GM23338 (cell line): ENCODE data around the gene CFAP65. TPM values are rescaled to one million over a fixed set of nuclear protein-coding genes. Genes with fewer than 3 reads are reported as not detected.

Source experiments
- ATAC-seq: fragments of 200-7000 bp; cut with Tn5 transposase; 3 replicates; pipeline ENCODE4 v1.9.1; 2020
- DNase-seq: peaks from one replicate; pipeline ENCODE4 v3.0.0-alpha.2; 2015; ENCODE audit warnings: low spot score
- H2AFZ ChIP-seq: fragments of 200-600 bp; sonication (generic); 2 replicates; pipeline ENCODE4 v1.8.0; 2016; ENCODE audit warnings: antibody characterized with exemption, mild to moderate bottlenecking, moderate library complexity
- H3F3A ChIP-seq: fragments of 200-600 bp; sonication (generic); replicated peaks from 2 replicates; pipeline ENCODE4 v1.8.0; 2017; ENCODE audit warnings: antibody characterized with exemption, mixed run types, low read depth
- H3K27ac ChIP-seq: fragments of 200-600 bp; sonication (generic); 2 replicates; pipeline ENCODE4 v1.6.1; 2016; ENCODE audit warnings: low read depth
- H3K27me3 ChIP-seq: fragments of 200-600 bp; sonication (generic); 2 replicates; pipeline ENCODE4 v1.8.0; 2016; ENCODE audit warnings: mild to moderate bottlenecking, mixed run types, moderate library complexity; ENCODE audit not compliant: insufficient read depth
- H3K36me3 ChIP-seq: fragments of 200-600 bp; sonication (generic); 2 replicates; pipeline ENCODE4 v1.8.0; 2016; ENCODE audit warnings: mild to moderate bottlenecking; ENCODE audit not compliant: insufficient read depth
- H3K4me1 ChIP-seq: fragments of 200-600 bp; sonication (generic); 2 replicates; pipeline ENCODE4 v1.8.0; 2016; ENCODE audit warnings: mild to moderate bottlenecking, moderate library complexity; ENCODE audit not compliant: insufficient read depth
- H3K4me2 ChIP-seq: fragments of 200-600 bp; sonication (generic); 2 replicates; pipeline ENCODE4 v1.7.1; 2017; ENCODE audit warnings: mixed run types
- H3K4me3 ChIP-seq: fragments of 200-600 bp; sonication (generic); 2 replicates; pipeline ENCODE4 v1.6.1; 2016; ENCODE audit warnings: mixed run types
- H3K79me2 ChIP-seq: fragments of 200-600 bp; sonication (generic); replicated peaks from 2 replicates; pipeline ENCODE4 v1.8.0; 2017; ENCODE audit warnings: mild to moderate bottlenecking; ENCODE audit not compliant: insufficient read depth
- H3K9me2 ChIP-seq: fragments of 200-600 bp; sonication (generic); 2 replicates; pipeline ENCODE4 v1.8.0; 2017; ENCODE audit not compliant: insufficient read depth
- H4K20me1 ChIP-seq: fragments of 200-600 bp; sonication (generic); replicated peaks from 2 replicates; pipeline ENCODE4 v1.8.0; 2017; ENCODE audit warnings: mild to moderate bottlenecking; ENCODE audit not compliant: insufficient read depth
- H3K27ac Mint-ChIP-seq: 2 replicates; pipeline ENCODE4 v1.8.0; 2020; ENCODE audit warnings: inconsistent platforms, mild to moderate bottlenecking, moderate library complexity, mixed read lengths
- H3K27me3 Mint-ChIP-seq: 3 replicates; pipeline ENCODE4 v1.8.0; 2022; ENCODE audit warnings: low read depth, mild to moderate bottlenecking, moderate library complexity, mixed read lengths, inconsistent platforms; ENCODE audit not compliant: insufficient read depth, poor library complexity
- H3K36me3 Mint-ChIP-seq: 3 replicates; pipeline ENCODE4 v1.8.0; 2021; ENCODE audit warnings: low read depth, mild to moderate bottlenecking, inconsistent platforms, moderate library complexity, mixed read lengths
- H3K4me1 Mint-ChIP-seq: 3 replicates; pipeline ENCODE4 v1.8.0; 2020; ENCODE audit warnings: mild to moderate bottlenecking, inconsistent platforms, mixed read lengths
- H3K4me3 Mint-ChIP-seq: 3 replicates; pipeline ENCODE4 v1.8.0; 2021; ENCODE audit warnings: moderate library complexity, mild to moderate bottlenecking, inconsistent platforms, mixed read lengths
- H3K9me3 Mint-ChIP-seq: 3 replicates; pipeline ENCODE4 v1.8.0; 2020; ENCODE audit warnings: moderate library complexity, mild to moderate bottlenecking, inconsistent platforms, mixed read lengths
- CREB1 ChIP-seq: fragments of 250-450 bp; sonication (Bioruptor Pico); IDR thresholded peaks from 2 replicates; pipeline ENCODE4 v1.5.0; 2020; ENCODE audit warnings: low read depth, mild to moderate bottlenecking, moderate library complexity
- EZH2 ChIP-seq: fragments of 200-600 bp; sonication (generic); IDR thresholded peaks from one replicate; pipeline ENCODE4 v1.8.0; 2017; ENCODE audit warnings: antibody characterized with exemption, mild to moderate bottlenecking, low read depth; ENCODE audit not compliant: unreplicated experiment
- EZH2phosphoT487 ChIP-seq: fragments of 200-600 bp; sonication (generic); IDR thresholded peaks from one replicate; pipeline ENCODE4 v1.8.1; 2018; ENCODE audit warnings: antibody characterized with exemption; ENCODE audit not compliant: unreplicated experiment
- JUNB ChIP-seq: IDR thresholded peaks from one replicate; pipeline ENCODE4 v1.6.1; 2016; ENCODE audit warnings: antibody characterized with exemption; ENCODE audit not compliant: unreplicated experiment
- NANOG ChIP-seq: IDR thresholded peaks from 2 replicates; pipeline ENCODE4 v1.6.1; 2016; ENCODE audit warnings: antibody characterized with exemption, borderline replicate concordance
- POLR2AphosphoS5 ChIP-seq: IDR thresholded peaks from 2 replicates; pipeline ENCODE4 v1.6.1; 2016; ENCODE audit warnings: antibody characterized with exemption, low read depth
- REST ChIP-seq: IDR thresholded peaks from one replicate; pipeline ENCODE4 v1.6.1; 2018; ENCODE audit warnings: antibody characterized with exemption; ENCODE audit not compliant: unreplicated experiment
- STAT1 ChIP-seq: IDR thresholded peaks from one replicate; pipeline ENCODE4 v1.6.1; 2016; ENCODE audit warnings: antibody characterized with exemption; ENCODE audit not compliant: unreplicated experiment
- ZNF114 ChIP-seq: fragments of 250-450 bp; sonication (Bioruptor Pico); IDR thresholded peaks from 2 replicates; pipeline ENCODE4 v1.5.0; 2020; ENCODE audit warnings: mild to moderate bottlenecking, moderate library complexity
- ZNF331 ChIP-seq: fragments of 250-450 bp; sonication (Bioruptor Pico); IDR thresholded peaks from 2 replicates; pipeline ENCODE4 v1.5.0; 2020; ENCODE audit warnings: low read depth, mild to moderate bottlenecking, moderate library complexity
- polyA plus RNA-seq: library from polyadenylated mRNA; unstranded; fragments of >200 nt; fragmentation: Nextera tagmentation; extraction: Ambion mirVana; gene quantifications from 2 replicates; pipeline ENCODE4 v1.2.1, GENCODE V29; 2016
- total RNA-seq: library from RNA; depleted of rRNA; stranded (reverse); fragments of >200 nt; shearing (Covaris generic); gene quantifications from 2 replicates; pipeline ENCODE4 v1.2.3, GENCODE V29; 2014
- TF ChIP-seq, protein P1 (sequence below), 2 experiments: fragments of 200-600 bp in 1 of 2; sonication (generic) in 1 of 2; conservative IDR thresholded peaks; 2 replicates each; pipeline versions ENCODE4 v1.5.1 to v1.6.1; 2016 to 2017; ENCODE audit warnings: antibody characterized with exemption in 2 of 2, low read depth in 2 of 2, mild to moderate bottlenecking in 2 of 2, moderate library complexity in 1 of 2
- TF ChIP-seq, protein P2 (sequence below): IDR thresholded peaks from 2 replicates; pipeline ENCODE4 v1.6.1; 2016; ENCODE audit warnings: antibody characterized with exemption
- TF ChIP-seq, protein P3 (sequence below): fragments of 250-450 bp; sonication (Bioruptor Pico); IDR thresholded peaks from 2 replicates; pipeline ENCODE4 v1.5.0; 2020; ENCODE audit warnings: mild to moderate bottlenecking, moderate library complexity

The CFAP65 gene
- total and polyA plus RNA-seq, 2 experiments from 2014 or later, result 0.38 to 0.74 TPM

DNA sequence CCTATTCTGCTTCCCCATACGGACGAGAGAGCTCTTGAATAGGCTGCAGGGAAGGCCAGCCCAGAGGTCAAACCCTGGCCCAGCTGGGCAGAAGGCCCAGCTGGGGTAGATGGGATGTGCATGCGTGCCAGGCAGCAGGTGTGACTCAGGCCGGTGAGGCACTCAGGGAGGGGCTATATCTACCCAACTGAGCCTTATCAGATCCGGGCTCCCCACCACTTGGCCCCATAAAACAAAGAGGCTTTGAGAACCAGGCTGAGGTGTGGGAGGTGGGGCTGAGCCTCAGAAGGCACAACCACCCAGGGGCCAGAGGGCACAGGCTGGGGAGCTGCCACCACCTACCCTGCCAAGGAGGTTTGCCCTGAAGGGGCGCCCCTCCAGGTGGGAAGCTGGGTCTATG, 8.0 kb upstream of the CFAP65 start:
- Histone ChIP-seq H3K4me1 (no peaks in the 10 kb centered on the region), H3K9me2 (no peaks in the 10 kb centered on the region), H3K27ac (no peak overlapping the region), H3F3A (no peaks in the 10 kb centered on the region), H4K20me1 (no peaks in the 10 kb centered on the region), H3K36me3 (no peaks in the 10 kb centered on the region), H3K4me2 (no peak overlapping the region), H3K79me2 (no peaks in the 10 kb centered on the region), H3K4me3 (no peak overlapping the region), H2AFZ (no peak overlapping the region), H3K27me3 (peaks cover 20% of the 10 kb centered on the region; the same call in 1 of the 2 replicates)
- DNase-seq (no peak), ATAC-seq (no peak)
- TF ChIP-seq, protein P1, sequence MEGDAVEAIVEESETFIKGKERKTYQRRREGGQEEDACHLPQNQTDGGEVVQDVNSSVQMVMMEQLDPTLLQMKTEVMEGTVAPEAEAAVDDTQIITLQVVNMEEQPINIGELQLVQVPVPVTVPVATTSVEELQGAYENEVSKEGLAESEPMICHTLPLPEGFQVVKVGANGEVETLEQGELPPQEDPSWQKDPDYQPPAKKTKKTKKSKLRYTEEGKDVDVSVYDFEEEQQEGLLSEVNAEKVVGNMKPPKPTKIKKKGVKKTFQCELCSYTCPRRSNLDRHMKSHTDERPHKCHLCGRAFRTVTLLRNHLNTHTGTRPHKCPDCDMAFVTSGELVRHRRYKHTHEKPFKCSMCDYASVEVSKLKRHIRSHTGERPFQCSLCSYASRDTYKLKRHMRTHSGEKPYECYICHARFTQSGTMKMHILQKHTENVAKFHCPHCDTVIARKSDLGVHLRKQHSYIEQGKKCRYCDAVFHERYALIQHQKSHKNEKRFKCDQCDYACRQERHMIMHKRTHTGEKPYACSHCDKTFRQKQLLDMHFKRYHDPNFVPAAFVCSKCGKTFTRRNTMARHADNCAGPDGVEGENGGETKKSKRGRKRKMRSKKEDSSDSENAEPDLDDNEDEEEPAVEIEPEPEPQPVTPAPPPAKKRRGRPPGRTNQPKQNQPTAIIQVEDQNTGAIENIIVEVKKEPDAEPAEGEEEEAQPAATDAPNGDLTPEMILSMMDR (conservative IDR thresholded peaks at IDR 0.05; ENCODE audit: low read depth in 2 of 2), result no peak
- TF ChIP-seq EZH2 (no peak), REST (no peak), JUNB (no peak), STAT1 (no peak), CREB1 (no peak), ZNF331 (no peak), ZNF114 (CRISPR knock-in tag) (no peak), EZH2phosphoT487 (no peak), NANOG (no peak), POLR2AphosphoS5 (no peak)
- TF ChIP-seq, protein P2, sequence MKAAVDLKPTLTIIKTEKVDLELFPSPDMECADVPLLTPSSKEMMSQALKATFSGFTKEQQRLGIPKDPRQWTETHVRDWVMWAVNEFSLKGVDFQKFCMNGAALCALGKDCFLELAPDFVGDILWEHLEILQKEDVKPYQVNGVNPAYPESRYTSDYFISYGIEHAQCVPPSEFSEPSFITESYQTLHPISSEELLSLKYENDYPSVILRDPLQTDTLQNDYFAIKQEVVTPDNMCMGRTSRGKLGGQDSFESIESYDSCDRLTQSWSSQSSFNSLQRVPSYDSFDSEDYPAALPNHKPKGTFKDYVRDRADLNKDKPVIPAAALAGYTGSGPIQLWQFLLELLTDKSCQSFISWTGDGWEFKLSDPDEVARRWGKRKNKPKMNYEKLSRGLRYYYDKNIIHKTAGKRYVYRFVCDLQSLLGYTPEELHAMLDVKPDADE, result no peak
- TF ChIP-seq, protein P3, sequence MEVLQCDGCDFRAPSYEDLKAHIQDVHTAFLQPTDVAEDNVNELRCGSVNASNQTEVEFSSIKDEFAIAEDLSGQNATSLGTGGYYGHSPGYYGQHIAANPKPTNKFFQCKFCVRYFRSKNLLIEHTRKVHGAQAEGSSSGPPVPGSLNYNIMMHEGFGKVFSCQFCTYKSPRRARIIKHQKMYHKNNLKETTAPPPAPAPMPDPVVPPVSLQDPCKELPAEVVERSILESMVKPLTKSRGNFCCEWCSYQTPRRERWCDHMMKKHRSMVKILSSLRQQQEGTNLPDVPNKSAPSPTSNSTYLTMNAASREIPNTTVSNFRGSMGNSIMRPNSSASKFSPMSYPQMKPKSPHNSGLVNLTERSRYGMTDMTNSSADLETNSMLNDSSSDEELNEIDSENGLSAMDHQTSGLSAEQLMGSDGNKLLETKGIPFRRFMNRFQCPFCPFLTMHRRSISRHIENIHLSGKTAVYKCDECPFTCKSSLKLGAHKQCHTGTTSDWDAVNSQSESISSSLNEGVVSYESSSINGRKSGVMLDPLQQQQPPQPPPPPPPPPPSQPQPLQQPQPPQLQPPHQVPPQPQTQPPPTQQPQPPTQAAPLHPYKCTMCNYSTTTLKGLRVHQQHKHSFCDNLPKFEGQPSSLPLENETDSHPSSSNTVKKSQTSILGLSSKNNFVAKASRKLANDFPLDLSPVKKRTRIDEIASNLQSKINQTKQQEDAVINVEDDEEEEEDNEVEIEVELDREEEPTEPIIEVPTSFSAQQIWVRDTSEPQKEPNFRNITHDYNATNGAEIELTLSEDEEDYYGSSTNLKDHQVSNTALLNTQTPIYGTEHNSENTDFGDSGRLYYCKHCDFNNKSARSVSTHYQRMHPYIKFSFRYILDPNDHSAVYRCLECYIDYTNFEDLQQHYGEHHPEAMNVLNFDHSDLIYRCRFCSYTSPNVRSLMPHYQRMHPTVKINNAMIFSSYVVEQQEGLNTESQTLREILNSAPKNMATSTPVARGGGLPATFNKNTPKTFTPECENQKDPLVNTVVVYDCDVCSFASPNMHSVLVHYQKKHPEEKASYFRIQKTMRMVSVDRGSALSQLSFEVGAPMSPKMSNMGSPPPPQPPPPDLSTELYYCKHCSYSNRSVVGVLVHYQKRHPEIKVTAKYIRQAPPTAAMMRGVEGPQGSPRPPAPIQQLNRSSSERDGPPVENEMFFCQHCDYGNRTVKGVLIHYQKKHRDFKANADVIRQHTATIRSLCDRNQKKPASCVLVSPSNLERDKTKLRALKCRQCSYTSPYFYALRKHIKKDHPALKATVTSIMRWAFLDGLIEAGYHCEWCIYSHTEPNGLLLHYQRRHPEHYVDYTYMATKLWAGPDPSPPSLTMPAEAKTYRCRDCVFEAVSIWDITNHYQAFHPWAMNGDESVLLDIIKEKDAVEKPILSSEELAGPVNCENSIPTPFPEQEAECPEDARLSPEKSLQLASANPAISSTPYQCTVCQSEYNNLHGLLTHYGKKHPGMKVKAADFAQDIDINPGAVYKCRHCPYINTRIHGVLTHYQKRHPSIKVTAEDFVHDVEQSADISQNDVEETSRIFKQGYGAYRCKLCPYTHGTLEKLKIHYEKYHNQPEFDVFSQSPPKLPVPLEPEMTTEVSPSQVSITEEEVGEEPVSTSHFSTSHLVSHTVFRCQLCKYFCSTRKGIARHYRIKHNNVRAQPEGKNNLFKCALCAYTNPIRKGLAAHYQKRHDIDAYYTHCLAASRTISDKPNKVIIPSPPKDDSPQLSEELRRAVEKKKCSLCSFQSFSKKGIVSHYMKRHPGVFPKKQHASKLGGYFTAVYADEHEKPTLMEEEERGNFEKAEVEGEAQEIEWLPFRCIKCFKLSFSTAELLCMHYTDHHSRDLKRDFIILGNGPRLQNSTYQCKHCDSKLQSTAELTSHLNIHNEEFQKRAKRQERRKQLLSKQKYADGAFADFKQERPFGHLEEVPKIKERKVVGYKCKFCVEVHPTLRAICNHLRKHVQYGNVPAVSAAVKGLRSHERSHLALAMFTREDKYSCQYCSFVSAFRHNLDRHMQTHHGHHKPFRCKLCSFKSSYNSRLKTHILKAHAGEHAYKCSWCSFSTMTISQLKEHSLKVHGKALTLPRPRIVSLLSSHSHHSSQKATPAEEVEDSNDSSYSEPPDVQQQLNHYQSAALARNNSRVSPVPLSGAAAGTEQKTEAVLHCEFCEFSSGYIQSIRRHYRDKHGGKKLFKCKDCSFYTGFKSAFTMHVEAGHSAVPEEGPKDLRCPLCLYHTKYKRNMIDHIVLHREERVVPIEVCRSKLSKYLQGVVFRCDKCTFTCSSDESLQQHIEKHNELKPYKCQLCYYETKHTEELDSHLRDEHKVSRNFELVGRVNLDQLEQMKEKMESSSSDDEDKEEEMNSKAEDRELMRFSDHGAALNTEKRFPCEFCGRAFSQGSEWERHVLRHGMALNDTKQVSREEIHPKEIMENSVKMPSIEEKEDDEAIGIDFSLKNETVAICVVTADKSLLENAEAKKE (CRISPR knock-in tag), result no peak
- Mint-ChIP-seq H3K27me3 (peaks cover 17% of the 10 kb centered on the region), H3K27ac (no peak overlapping the region), H3K4me3 (no peak overlapping the region), H3K9me3 (no peaks in the 10 kb centered on the region), H3K4me1 (no peaks in the 10 kb centered on the region), H3K36me3 (no peaks in the 10 kb centered on the region)
